ENCODE results near the gene DAZAP2.

Gene DAZAP2, protein sequence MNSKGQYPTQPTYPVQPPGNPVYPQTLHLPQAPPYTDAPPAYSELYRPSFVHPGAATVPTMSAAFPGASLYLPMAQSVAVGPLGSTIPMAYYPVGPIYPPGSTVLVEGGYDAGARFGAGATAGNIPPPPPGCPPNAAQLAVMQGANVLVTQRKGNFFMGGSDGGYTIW

DNA sequence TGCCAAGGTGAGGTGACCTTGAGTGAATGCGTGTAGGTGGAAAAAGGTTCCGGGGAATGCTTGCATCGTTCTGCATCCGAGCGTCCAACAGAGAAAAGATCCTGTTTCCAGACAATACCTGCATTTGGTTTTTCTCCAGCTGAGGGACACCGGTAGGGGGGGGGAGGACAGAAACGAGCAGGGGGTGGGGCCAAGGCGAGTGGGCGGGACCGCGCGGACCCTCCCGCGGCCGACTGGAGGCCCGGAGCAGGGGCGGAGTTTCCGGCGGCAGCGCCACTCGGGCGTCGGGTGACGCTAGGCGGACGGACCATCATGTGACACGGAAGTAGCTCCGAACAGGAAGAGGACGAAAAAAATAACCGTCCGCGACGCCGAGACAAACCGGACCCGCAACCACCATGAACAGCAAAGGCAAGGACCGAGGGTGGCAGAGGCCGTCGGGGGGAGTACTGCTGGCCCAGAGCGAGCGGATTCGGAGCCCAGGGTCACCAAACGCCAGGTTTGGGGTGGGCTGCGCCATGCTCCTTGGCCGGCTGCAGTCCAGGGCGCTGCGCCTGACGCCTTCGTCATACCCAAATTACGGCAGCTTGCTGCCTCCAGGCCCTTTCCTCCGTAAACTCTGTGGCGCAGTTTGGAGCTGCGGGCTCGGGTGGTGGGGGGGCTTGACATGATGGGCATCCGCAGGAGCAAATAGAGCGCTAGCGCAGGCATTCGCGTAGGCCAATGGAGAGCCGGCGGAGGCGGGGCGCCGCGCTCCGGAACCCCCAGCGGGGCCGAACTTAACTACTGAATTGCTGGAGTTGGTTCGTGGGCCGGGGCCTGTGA, at the start of gene DAZAP2:
Gene DAZAP2 (plus strand): TSS at position 317 of the 825 bp plus-strand sequence. CDS start 82 bp downstream, at position 399.
- TF ChIP-seq, protein P1, sequence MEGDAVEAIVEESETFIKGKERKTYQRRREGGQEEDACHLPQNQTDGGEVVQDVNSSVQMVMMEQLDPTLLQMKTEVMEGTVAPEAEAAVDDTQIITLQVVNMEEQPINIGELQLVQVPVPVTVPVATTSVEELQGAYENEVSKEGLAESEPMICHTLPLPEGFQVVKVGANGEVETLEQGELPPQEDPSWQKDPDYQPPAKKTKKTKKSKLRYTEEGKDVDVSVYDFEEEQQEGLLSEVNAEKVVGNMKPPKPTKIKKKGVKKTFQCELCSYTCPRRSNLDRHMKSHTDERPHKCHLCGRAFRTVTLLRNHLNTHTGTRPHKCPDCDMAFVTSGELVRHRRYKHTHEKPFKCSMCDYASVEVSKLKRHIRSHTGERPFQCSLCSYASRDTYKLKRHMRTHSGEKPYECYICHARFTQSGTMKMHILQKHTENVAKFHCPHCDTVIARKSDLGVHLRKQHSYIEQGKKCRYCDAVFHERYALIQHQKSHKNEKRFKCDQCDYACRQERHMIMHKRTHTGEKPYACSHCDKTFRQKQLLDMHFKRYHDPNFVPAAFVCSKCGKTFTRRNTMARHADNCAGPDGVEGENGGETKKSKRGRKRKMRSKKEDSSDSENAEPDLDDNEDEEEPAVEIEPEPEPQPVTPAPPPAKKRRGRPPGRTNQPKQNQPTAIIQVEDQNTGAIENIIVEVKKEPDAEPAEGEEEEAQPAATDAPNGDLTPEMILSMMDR (conservative IDR thresholded peaks at IDR 0.05): no peak; the same call in 1 of the 2 replicates
- TF ChIP-seq ZFX (IDR thresholded peaks at IDR 0.05): peak; percentile 28; the same call in 1 of the 2 replicates
- H3K27ac ChIP-seq: peak within 1 kb of the TSS; percentile 96

DNA sequence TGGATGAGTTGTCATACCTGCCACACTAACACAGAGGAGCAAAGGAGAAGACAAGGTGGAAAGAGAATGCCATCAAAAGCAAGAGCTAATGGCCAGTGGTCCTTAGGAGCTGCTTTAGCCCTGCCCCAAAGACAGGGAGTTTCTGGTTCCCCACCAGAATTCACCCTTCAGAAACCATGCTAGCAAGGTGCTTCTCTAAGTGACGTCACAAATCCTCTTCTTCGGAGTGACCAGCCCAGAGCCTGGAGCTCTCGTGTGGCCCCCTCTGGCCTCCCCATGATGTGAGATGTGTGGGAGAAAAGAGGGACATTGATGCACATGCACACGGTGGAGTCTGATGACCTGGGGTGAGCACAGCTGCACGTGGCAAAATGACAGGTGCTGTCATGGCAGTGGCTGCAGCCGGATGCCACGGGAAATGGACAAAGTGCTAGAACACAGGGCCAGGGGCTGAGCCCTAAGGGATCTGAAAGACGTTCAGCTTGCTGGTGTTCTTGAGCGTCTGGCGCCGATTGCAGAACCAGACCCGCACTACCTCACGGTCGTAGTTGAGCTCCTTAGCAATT, 48.8 kb upstream of the DAZAP2 start:
- TF ChIP-seq, protein P1 (conservative IDR thresholded peaks at IDR 0.05): no peak
- no peak for TF ChIP-seq ZFX (IDR thresholded peaks at IDR 0.05)
- H3K27ac ChIP-seq: no peak overlapping the region

DNA sequence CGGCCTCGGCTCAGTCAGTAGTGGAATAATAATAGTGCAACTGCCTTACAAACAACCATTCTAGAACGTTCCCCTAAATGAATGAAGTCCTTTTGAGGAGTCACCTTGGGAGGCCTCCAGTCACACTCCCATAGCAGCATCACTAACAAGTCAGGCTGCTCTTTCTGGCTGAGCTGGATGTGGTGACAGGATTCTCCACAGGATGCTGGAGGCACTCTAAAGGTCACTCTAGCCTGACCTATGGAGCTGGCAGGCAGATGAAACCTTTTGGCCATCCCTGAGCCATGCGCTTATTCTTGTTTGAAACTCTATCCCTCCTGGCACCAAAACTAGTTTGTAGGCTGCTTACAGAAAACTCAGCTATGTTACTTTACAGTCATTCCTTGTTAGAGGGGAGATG, 47.8 kb upstream of the DAZAP2 start:
- H3K27ac ChIP-seq: no peak overlapping the region
- TF ChIP-seq ZFX (IDR thresholded peaks at IDR 0.05): no peak
- TF ChIP-seq, protein P1 (conservative IDR thresholded peaks at IDR 0.05): no peak

DNA sequence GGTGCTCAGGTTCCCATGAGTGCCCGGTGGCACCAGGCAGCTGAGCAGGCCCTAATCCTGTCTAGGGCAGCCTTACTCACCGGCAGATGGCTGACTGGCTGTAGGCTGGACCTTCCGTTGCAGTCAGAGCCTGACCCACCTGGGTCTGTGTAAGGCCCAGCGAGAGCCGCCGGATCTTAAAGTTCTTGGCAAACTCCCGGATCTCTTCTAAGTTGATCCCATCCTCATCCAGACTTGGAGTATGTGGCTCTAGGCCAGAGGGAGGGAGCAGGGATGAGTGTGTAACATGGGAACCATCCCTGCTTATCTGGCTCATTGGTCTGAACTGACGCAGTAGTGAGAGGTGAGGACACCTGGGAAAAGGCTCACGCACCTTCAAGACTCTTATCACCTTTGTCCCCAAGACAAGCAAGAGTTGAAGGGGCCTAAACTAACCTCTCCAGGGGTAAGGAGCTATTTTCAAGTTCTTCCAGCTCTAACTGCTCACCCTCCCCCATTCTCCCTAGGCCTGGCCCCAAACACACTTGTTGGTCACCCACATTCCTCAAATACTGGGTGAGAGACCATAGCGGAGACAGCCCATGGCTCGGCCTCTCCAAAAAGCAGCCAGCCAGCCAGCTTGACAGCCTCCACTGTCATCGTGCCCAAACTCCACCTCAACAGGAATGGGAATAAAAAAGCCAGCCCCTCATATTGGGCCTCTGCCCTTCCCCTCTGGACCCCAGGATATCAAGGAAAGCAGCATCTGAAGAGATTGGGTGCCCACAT, 46.9 kb upstream of the DAZAP2 start:
- no peak overlapping the region for H3K27ac ChIP-seq
- TF ChIP-seq, protein P1 (conservative IDR thresholded peaks at IDR 0.05): no peak
- no peak for TF ChIP-seq ZFX (IDR thresholded peaks at IDR 0.05)

DNA sequence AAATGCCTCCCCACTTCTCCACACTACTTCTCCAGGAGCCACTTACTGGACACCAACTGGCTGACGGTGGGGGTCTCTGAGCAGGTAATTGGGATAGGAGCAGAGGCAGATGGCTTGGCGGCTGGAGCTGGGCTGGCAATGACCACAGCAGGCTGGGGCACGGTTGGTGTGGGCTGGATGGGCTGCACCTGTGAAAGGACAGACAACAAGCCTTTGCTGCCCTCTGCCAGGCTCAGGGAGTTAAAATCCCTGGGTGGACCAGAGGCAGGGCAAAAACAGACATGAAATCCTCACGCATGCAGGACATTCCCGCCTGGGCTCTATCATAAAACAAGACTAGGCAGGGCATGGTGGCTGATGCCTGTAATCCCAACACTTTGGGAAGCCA, 46.3 kb upstream of the DAZAP2 start:
- TF ChIP-seq ZFX (IDR thresholded peaks at IDR 0.05): no peak
- TF ChIP-seq, protein P1 (conservative IDR thresholded peaks at IDR 0.05): no peak
- H3K27ac ChIP-seq: no peak overlapping the region

DNA sequence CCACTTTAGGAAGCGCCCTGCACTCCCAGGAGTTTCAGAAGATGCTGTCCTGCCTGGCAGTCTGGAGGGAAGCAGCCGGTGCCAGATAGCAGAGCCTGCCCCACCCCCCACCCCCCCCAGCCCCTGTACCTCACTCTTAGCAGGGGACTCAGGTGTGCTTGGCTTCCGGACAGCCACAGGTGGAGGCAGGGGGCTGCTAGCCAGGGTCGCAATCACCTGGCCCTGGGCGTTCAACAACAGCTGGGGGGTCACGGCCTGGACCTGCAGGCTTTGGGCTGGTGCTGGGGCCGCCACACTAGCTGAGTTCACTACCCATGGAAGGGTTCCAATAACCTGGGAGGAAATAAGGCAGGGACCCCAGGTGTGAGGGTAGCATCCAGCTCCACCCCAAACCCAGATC, 42.8 kb upstream of the DAZAP2 start:
- H3K27ac ChIP-seq: no peak overlapping the region
- TF ChIP-seq, protein P1 (conservative IDR thresholded peaks at IDR 0.05): no peak
- no peak for TF ChIP-seq ZFX (IDR thresholded peaks at IDR 0.05)

Data from C4-2B (cell line).